HUES48 (cell line): ENCODE data around the gene ALDH1A1.

Source experiments
- H3K27ac ChIP-seq: one replicate; pipeline ENCODE4 v1.7.0; 2013; ENCODE audit warnings: low read depth, low read length, inconsistent platforms
- H3K27me3 ChIP-seq: 2 replicates; pipeline ENCODE4 v1.6.1; 2013; ENCODE audit warnings: mild to moderate bottlenecking, low read length; ENCODE audit not compliant: control insufficient read depth, insufficient read depth
- H3K36me3 ChIP-seq: 2 replicates; pipeline ENCODE4 v1.6.1; 2013; ENCODE audit warnings: low read length; ENCODE audit not compliant: control insufficient read depth, insufficient read depth
- H3K4me1 ChIP-seq: 2 replicates; pipeline ENCODE4 v1.6.1; 2013; ENCODE audit warnings: mild to moderate bottlenecking, low read length; ENCODE audit not compliant: control insufficient read depth, insufficient read depth
- H3K4me3 ChIP-seq: 2 replicates; pipeline ENCODE4 v1.5.1; 2013; ENCODE audit warnings: mild to moderate bottlenecking, low read depth, low read length
- H3K9ac ChIP-seq: 2 replicates; pipeline ENCODE4 v1.6.1; 2013; ENCODE audit warnings: mild to moderate bottlenecking, low read depth, low read length, moderate library complexity
- H3K9me3 ChIP-seq: 2 replicates; pipeline ENCODE4 v1.6.1; 2013; ENCODE audit warnings: low read length; ENCODE audit not compliant: control insufficient read depth, insufficient read depth

Gene ALDH1A1

GRCh38 chr9:72904267-72905093 is 48.4 kb downstream of the ALDH1A1 start:
- H3K9me3 ChIP-seq = no peaks in the 10 kb centered on the region
- H3K4me3 ChIP-seq = no peak overlapping the region
- no peaks in the 10 kb centered on the region for H3K27me3 ChIP-seq
- no peaks in the 10 kb centered on the region for H3K36me3 ChIP-seq
- H3K27ac ChIP-seq = no peak overlapping the region
- H3K9ac ChIP-seq = no peak overlapping the region
- no peaks in the 10 kb centered on the region for H3K4me1 ChIP-seq

GRCh38 chr9:72903103-72903502 is 49.8 kb downstream of the ALDH1A1 start:
- Histone ChIP-seq H3K4me3 (no peak overlapping the region), H3K27ac (no peak overlapping the region), H3K36me3 (no peaks in the 10 kb centered on the region), H3K9ac (no peak overlapping the region), H3K27me3 (no peaks in the 10 kb centered on the region), H3K9me3 (no peaks in the 10 kb centered on the region), H3K4me1 (no peaks in the 10 kb centered on the region)

GRCh38 chr9:72902268-72902667 is 50.6 kb downstream of the ALDH1A1 start:
- Histone ChIP-seq H3K36me3 (no peaks in the 10 kb centered on the region), H3K27ac (no peak overlapping the region), H3K4me1 (no peaks in the 10 kb centered on the region), H3K9ac (no peak overlapping the region), H3K4me3 (no peak overlapping the region), H3K9me3 (no peaks in the 10 kb centered on the region), H3K27me3 (no peaks in the 10 kb centered on the region)

GRCh38 chr9:72899734-72900477 is 52.9 kb downstream of the ALDH1A1 start:
- Histone ChIP-seq H3K9me3 (no peaks in the 10 kb centered on the region), H3K4me3 (no peak overlapping the region), H3K27me3 (no peaks in the 10 kb centered on the region), H3K4me1 (no peaks in the 10 kb centered on the region), H3K9ac (no peak overlapping the region), H3K27ac (no peak overlapping the region), H3K36me3 (no peaks in the 10 kb centered on the region)

GRCh38 chr9:72898784-72899733 is 53.8 kb downstream of the ALDH1A1 start:
- H3K36me3 ChIP-seq = no peaks in the 10 kb centered on the region
- no peaks in the 10 kb centered on the region for H3K4me1 ChIP-seq
- no peaks in the 10 kb centered on the region for H3K27me3 ChIP-seq
- H3K9ac ChIP-seq = no peak overlapping the region
- H3K4me3 ChIP-seq = no peak overlapping the region
- no peak overlapping the region for H3K27ac ChIP-seq
- H3K9me3 ChIP-seq = no peaks in the 10 kb centered on the region

- H3K27me3 ChIP-seq = no peaks in the 10 kb centered on the region
- no peak overlapping the region for H3K9ac ChIP-seq
- H3K4me3 ChIP-seq = no peak overlapping the region
- H3K27ac ChIP-seq = no peak overlapping the region
- no peaks in the 10 kb centered on the region for H3K4me1 ChIP-seq
- no peaks in the 10 kb centered on the region for H3K9me3 ChIP-seq
- H3K36me3 ChIP-seq = no peaks in the 10 kb centered on the region
Observed at GRCh38 chr9:72898360-72898759, 54.5 kb downstream of the ALDH1A1 start.

- H3K36me3 ChIP-seq = no peaks in the 10 kb centered on the region
- H3K4me1 ChIP-seq = no peaks in the 10 kb centered on the region
- H3K9ac ChIP-seq = no peak overlapping the region
- H3K9me3 ChIP-seq = no peaks in the 10 kb centered on the region
- H3K27me3 ChIP-seq = no peaks in the 10 kb centered on the region
- H3K27ac ChIP-seq = no peak overlapping the region
- H3K4me3 ChIP-seq = no peak overlapping the region
Observed at GRCh38 chr9:72897069-72897649, 55.7 kb downstream of the ALDH1A1 start.

GRCh38 chr9:72896439-72896838 is 56.4 kb downstream of the ALDH1A1 start:
- Histone ChIP-seq H3K27me3 (no peaks in the 10 kb centered on the region), H3K4me1 (no peaks in the 10 kb centered on the region), H3K36me3 (no peaks in the 10 kb centered on the region), H3K9me3 (no peaks in the 10 kb centered on the region), H3K9ac (no peak overlapping the region), H3K4me3 (no peak overlapping the region), H3K27ac (no peak overlapping the region)

- no peak overlapping the region for H3K9ac ChIP-seq
- H3K27me3 ChIP-seq = no peaks in the 10 kb centered on the region
- H3K4me3 ChIP-seq = no peak overlapping the region
- no peaks in the 10 kb centered on the region for H3K36me3 ChIP-seq
- no peaks in the 10 kb centered on the region for H3K9me3 ChIP-seq
- no peak overlapping the region for H3K27ac ChIP-seq
- no peaks in the 10 kb centered on the region for H3K4me1 ChIP-seq
Observed at GRCh38 chr9:72895122-72895521, 57.7 kb downstream of the ALDH1A1 start.

- Histone ChIP-seq H3K27ac (no peak overlapping the region), H3K4me3 (no peak overlapping the region), H3K4me1 (no peaks in the 10 kb centered on the region), H3K9me3 (no peaks in the 10 kb centered on the region), H3K36me3 (no peaks in the 10 kb centered on the region), H3K9ac (no peak overlapping the region), H3K27me3 (no peaks in the 10 kb centered on the region)
Observed at GRCh38 chr9:72894342-72894741, 58.5 kb downstream of the ALDH1A1 start.
